Activated naive CD4-positive, alpha-beta T cell treated with anti-CD3 and anti-CD28 coated beads, Interleukin-2, amount 50 U/mL, for 16 hours (primary cell): ENCODE data around the gene LGALS4.
"Not testable (repeated sequence)": the region's sequence is repeated elsewhere in the genome, so short reads cannot be mapped to it uniquely, and the experiment has no call there.

Source experiments
- DNase-seq: peaks from one replicate; pipeline ENCODE4 v3.0.0-alpha.2; 2020

The LGALS4 gene

GRCh38 chr19:38817081-38817480 is 4.3 kb upstream of the LGALS4 start:
- no peak for DNase-seq

GRCh38 chr19:38816131-38816750 is 3.5 kb upstream of the LGALS4 start:
- no peak for DNase-seq

GRCh38 chr19:38815059-38816001 is 2.6 kb upstream of the LGALS4 start:
- no peak for DNase-seq

GRCh38 chr19:38813932-38814331 is 1.2 kb upstream of the LGALS4 start:
- DNase-seq: not testable (repeated sequence)

GRCh38 chr19:38813323-38813722 is 578 bp upstream of the LGALS4 start:
- DNase-seq: no peak

GRCh38 chr19:38812009-38812840 is 520 bp downstream of the LGALS4 start:
- no peak for DNase-seq

GRCh38 chr19:38809592-38810252 is 3.0 kb downstream of the LGALS4 start:
- no peak for DNase-seq

GRCh38 chr19:38808741-38809140 is 4.0 kb downstream of the LGALS4 start:
- no peak for DNase-seq

- DNase-seq: not testable (repeated sequence)
These were observed 5.2 kb downstream of the LGALS4 start for GRCh38 chr19:38807374-38808098.

GRCh38 chr19:38806371-38806770 is 6.4 kb downstream of the LGALS4 start:
- DNase-seq: no peak

GRCh38 chr19:38805180-38805579 is 7.6 kb downstream of the LGALS4 start:
- no peak for DNase-seq

- DNase-seq: no peak
These were observed 9.2 kb downstream of the LGALS4 start for GRCh38 chr19:38803543-38803942.

GRCh38 chr19:38801359-38802095 is 11.2 kb downstream of the LGALS4 start:
- no peak for DNase-seq

GRCh38 chr19:38800577-38801347 is 12.0 kb downstream of the LGALS4 start:
- DNase-seq: no peak

- DNase-seq: no peak
These were observed 13.6 kb downstream of the LGALS4 start for GRCh38 chr19:38799104-38799503.

- not testable (repeated sequence) for DNase-seq
These were observed 15.0 kb downstream of the LGALS4 start for GRCh38 chr19:38797781-38798180.

GRCh38 chr19:38796154-38796553 is 16.6 kb downstream of the LGALS4 start:
- DNase-seq: no peak

- no peak for DNase-seq
These were observed 17.2 kb downstream of the LGALS4 start for GRCh38 chr19:38795549-38795948.

- DNase-seq: no peak
These were observed 19.1 kb downstream of the LGALS4 start for GRCh38 chr19:38793671-38794070.

- DNase-seq: no peak
These were observed 19.6 kb downstream of the LGALS4 start for GRCh38 chr19:38793177-38793576.
